SK-MEL-5 (cell line): Measurements from ENCODE around the gene ZBTB7C. TPM values are rescaled to one million over a fixed set of nuclear protein-coding genes. Genes with fewer than 3 reads are reported as not detected.
A peak's percentile ranks its signal among the peaks of the same experiment; 100 is the strongest.
"Not testable (repeated sequence)": the region's sequence is repeated elsewhere in the genome, so short reads cannot be mapped to it uniquely, and the experiment has no call there.

Source experiments
- DNase-seq: peaks from one replicate; pipeline ENCODE4 v3.0.0-alpha.2; 2016; ENCODE audit warnings: low read depth, low spot score
- in situ Hi-C: cut with HindIII; loops from 2 replicates; pipeline ENCODE4 v1.10.0; 2016; ENCODE audit warnings: low sequenced_read_pairs, high pct_unique_total_duplicates, low pct_unique_long_range_greater_than_20kb
- polyA plus RNA-seq, 2 experiments: library from polyadenylated mRNA; depleted of rRNA; stranded (reverse); fragments of >200 nt; gene quantifications; 2 replicates each; pipeline ENCODE4 v1.2.3, GENCODE V29; 2015
- total RNA-seq: library from RNA; depleted of rRNA; stranded (reverse); fragments of >200 nt; shearing (Covaris generic); gene quantifications from 2 replicates; pipeline ENCODE4 v1.2.3, GENCODE V29; 2014; rRNA removed

Gene ZBTB7C
- total RNA-seq = 0.16 TPM in 1 of 2 replicates, not detected in the other
- 0.02 TPM in 1 of 2 replicates, not detected in the other for polyA plus RNA-seq (2015; cell fraction: cytosol; rRNA removed)
- not detected in 2 replicates for polyA plus RNA-seq (2015; cell fraction: nucleus; rRNA removed)

DNA sequence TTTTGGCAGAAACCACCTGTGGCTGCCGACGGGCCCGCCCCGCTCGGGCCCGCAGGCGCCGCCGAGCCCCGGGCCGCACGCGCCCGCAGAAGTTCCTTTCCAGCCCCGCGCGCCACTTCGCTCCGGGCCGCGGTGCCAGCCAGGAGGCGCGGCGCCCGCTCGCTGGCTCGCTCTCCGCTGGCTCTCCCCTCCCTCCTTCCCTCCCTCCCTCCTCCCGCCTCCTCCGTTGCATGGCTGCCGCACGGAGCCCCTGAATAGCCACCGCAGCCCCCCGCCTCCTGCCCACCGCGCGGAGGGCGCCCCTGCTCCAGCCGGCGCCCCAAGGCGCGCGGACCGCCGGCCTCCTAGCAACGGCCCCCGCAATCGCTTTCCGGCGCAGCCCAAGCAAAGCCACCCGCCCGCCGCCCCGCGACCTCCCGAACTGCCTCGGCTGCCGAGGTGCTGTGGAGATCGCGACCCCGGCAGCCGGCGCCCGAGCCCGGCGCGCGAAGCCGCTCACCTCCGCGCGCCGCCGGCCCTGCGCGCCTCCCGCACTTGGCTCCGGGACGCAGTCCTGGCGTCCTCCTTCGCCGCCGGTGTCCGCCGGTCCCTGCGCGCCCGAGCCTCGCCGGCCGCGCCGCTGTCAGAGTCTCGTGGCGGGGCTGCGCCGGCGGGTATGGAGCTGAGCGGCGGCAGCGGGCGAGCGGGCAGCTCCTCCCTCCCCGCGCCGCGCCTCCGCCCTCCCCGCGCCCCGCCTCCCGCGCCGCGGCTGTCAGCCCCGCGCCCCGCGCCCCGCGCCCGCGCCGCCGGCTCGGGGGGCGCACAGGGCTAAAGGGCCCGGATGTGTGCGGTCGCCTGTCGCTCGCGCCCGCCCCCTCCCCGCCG lies at the start of gene ZBTB7C:
ZBTB7C (minus strand) TSS at position 657 of the 864 bp plus-strand sequence.
- DNase-seq = no peak
- in situ Hi-C loops = no loop called here

DNA sequence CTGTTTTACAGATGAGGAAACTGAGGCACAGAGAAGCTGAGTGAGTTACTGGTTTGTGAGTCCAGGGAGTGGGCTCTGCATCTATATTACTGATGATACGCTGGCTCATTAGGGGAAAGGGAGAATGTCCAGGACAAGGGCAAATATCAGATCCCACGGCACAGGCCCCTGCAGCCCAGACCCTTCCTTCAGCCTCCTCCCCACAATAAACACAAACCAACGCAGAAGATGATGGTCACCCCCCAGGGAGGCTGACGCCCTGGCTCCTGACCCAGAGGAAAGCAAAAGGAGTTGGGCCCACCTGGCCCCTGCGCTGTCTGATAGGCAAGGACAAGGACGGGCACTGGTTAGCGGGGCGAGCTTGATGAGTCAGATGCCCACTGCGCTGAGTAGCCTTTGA lies 47.7 kb upstream of the ZBTB7C start:
- DNase-seq = no peak
- in situ Hi-C loops = no loop called here

DNA sequence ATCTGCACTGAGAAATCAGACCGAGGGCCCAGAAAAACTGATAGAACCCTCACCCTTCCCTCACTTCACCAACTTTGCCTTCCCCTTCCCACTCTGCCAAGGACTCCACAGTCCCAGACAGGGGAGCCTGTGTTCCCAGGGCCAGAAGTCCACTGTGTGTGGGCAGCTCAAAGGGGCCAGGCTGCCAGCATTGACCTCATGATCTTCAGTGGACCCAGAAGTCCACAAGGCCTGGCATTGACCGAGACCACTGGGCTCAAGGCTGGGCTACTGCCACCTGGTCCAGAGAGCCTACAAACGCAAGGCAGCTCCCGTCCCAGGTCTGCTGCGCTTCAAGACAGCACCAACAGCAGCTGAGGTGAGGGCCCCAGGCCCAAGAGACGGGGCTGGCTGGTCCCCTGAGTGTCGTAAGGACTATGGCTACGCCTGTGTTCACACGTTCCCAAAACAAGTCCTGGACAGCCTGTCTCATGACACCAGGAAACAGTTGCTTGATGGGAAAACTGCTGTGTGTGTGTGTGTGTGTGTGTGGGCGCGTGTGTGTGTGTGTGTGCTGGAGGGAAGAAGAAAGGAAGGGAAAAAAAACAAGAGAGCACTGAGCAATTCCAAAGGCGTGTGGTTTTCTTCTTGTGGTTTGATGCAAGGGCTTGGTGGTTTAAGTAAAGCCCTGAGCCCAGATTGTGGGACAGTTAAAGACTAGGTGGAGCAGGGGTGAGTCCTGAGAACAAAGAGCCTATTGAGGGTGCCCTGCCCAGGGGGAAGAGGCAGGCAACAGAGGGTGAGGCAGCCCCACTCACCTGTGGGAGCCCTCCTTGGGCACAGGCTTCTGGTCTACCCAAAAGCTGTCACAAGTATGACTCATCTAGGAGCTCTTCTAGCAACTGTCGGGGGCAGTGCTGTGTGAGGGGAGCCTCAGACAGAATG lies 46.6 kb upstream of the ZBTB7C start:
- no peak for DNase-seq
- in situ Hi-C loops = no loop called here

DNA sequence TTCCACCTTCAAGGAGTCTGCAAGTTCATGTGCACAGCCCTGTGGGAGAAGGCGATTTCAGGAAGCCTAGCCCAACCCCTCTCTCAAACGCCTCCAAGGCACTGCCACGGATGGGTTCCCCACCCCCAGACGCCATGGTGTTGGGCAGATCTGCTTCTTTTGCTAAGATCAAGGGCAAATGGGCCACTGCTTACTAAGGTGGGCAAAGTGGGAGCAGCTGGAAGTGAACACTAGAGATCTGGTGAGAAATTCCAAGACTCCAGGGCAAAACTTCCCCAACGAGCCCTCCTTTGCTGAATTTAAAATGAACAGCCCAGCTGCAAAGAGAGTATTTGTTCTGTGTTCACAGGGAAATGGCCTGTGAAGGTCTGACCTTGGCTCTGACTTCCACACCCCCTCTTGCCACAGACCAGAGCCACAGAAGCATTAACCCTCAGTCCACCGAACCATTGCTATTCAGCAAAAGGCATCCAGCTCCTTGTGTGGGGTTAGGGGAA lies 45.1 kb upstream of the ZBTB7C start:
- no peak for DNase-seq

DNA sequence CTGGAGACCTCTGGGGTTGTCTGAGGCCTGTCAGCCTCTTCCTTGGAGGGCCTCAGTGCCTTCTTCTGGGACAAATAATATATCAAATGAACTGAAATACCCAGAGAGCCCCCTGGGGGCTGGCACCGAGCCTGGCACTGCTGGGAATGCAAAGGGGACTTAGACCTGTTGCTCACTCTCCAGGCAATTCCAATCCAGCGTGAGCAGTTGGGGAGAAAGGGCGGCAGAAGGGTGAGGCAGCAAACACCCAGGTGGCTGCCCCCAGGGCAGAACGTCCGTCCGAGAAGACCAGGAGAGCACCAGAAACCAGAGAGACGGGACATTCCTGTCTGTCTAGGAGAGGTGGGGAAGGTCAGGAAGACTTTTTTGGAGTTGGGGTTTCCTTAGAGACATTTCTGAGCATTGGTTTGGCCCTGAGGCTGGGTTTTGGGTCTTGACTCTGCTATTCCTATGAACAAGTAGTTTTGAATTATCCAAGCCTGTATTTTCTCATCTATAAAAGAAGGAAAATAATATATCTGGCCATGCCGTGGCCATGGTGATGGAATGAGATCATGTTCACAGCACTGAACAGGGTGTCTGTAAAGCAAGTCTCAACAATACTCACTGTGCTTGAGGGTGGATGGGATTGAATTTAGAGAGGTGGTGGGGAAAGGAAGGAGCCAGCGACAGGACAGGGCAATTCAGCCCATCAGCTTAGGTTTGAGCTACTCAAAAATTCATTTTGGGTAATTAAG lies 44.3 kb upstream of the ZBTB7C start:
- no peak for DNase-seq
- in situ Hi-C loops = no loop called here

More for the DNA sequence above, 45.1 kb upstream of the ZBTB7C start:
- in situ Hi-C loops = no loop called here

DNA sequence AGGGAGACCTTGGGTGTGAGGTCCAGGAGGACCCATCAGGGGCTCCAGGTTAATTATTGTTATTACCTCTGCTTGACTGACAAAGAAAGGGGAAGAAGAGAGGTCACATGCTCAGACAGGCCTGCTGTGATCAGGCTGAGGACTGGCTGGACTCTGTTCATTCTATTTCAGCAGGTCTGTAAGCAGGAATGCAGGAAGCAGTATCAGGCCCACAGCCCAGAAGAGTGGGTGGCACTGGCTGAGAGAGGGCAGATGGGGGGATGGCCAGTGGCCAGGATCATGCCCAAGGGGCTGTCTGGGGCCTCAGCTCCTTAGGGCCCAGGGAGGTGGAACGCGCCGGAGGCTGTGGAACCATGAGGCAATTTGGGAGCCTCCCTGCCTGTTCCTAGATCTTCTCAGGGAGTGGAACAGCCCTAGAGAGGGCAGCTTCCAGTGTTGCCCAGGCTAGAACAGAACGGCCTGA lies 43.7 kb upstream of the ZBTB7C start:
- in situ Hi-C loops = no loop called here
- DNase-seq = no peak

DNA sequence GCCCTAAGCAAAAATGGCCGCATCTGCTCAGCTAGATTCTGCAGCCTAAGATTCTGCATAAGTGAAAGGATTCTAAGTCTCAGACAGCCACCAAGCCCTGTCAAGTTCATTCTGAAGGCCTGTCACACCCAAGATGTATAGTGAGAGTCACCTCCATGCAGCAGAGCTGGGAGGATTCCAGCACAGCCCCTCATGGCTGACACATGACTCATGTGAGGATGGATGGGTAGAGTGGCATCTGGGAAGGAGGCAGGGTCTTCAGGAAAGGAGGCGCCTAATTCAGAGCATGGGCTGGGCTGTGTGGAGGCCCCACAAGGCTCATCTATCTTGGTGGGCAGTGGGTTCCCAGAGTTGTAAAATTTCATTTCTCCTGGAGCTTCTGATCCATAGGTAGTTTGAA lies 41.5 kb upstream of the ZBTB7C start:
- no peak for DNase-seq
- in situ Hi-C loops = no loop called here

DNA sequence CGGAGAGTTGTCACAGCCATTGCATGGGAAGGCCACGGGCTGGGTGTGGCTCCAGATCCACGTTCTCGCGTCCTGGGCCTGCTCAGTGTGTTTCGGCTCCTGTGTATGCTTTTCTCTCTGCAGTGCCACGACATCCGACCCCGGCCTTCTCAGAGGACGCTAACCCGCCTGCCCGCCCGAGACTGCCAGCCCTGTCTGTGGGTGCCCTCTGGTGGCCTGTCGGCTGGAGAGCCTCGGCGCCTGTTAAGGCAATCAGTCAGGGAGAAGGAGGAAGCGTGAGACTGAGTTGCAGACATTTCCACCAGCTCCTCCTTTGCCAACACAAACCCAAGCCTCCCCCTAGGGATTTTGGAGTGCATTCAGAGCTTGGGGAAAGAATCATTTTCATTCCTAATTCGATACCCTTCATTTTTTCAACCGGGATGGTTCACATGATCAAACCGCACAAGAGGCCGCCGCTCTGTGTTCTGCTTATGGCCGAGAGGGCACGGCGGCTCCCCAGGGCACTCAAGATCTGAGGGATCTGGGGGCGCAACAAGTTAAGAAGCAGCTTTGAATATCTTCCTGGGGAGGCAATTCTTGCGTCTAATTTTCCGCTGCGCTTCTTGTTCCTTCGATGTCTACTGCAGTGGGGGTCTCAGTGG lies 37.5 kb upstream of the ZBTB7C start:
- DNase-seq = peak; percentile 79
- in situ Hi-C loops = no loop called here

DNA sequence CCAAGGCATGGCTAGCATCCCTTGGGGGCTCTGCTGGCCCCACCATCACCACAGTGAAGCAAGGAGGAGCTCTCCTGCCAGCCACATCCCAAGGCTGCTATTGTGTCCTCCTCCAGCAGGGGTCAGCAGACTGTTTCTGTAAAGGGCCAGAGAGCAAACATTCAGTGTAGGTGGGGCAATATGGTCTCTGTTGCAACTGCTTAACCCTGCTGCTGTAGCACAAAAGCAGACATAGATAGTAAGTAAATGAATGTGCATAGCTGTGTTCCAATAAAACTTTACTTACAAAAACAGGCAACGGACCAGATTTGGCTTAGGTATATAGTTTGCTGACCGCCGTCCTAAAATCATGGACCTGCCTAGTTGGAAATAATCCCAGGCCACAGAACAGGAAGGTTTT lies 36.4 kb upstream of the ZBTB7C start:
- in situ Hi-C loops = no loop called here
- peak; percentile 87 for DNase-seq

DNA sequence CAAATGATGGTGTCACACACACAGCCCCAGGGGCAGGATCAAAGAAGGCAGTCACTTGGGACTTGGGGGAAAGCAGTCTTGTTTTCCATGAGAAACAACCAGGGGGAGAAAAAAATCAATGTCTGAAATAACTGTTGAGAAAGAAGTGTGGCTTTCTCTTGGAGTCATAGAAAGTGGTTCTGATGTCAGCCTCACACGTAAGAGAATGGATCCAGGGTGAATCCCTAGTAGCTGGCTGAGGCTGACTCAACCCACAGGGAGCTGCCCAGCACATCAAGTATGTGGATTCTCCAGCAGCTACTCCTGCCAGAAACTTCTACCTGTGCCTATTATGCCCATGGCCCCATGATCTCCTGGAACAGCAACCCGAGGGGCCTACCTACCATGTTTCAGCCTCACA lies 33.6 kb upstream of the ZBTB7C start:
- in situ Hi-C loops = no loop called here
- DNase-seq = no peak

DNA sequence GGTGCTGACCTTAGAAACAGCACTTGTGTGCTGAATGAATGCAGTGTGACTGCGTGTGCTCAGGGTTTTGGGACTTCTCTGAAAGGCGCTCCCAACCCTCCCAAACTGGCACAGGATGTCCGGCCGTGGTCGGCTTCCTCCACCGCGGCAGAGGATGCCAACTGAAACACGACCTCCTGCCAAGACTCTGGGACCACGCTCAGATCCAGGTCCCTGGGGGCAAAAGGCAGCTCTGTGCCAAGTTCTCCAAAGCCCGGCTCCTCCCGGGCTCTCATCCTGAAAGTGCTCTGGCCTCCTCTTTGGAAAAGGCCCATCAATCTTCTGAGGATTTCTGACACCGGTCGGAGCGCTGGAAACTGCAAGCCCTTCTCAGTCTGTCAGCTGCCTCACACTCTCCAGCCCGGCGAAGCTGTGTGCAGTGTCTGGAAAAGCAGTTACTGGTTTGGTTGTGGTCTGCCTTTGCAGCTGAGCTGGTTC lies 32.3 kb upstream of the ZBTB7C start:
- no peak for DNase-seq
- in situ Hi-C loops = no loop called here

DNA sequence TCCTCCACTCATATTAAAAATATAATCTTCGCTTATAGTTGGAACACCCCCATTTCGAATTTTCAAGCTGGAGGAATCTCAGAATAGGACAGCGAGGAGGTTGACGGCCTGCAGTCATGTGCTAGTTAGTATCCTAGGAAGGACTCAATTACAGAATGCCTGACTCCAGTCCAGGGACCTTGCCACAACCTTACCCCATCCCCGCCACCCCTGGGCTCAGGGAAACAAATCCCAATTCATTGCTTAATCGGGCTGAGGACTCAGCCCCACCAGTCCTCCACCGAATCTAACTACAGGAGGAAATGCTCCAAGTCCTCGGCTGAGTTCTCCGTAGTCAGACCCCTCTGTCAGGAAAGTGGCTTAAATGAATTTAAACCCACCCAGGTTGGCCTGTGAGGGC lies 31.7 kb upstream of the ZBTB7C start:
- no peak for DNase-seq
- in situ Hi-C loops = no loop called here

DNA sequence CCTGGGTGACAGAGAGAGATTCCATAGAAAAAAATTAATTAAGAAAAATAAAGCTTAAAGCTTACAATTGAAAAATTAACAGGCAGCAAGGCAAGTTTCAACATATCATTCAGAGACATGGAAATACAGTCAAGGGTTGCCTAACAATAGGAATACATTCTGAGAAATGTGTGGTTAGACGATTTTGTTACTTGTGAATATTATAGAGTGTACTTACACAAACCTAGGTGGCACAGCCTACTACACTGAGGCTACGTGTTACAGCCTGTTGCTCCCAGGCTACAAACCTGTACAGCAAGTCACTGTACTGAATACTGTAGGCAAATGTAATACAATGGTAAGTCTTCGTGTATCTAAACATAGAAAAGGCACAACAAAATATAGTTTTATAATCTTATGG lies 27.7 kb upstream of the ZBTB7C start:
- no peak for DNase-seq
- in situ Hi-C loops = no loop called here

DNA sequence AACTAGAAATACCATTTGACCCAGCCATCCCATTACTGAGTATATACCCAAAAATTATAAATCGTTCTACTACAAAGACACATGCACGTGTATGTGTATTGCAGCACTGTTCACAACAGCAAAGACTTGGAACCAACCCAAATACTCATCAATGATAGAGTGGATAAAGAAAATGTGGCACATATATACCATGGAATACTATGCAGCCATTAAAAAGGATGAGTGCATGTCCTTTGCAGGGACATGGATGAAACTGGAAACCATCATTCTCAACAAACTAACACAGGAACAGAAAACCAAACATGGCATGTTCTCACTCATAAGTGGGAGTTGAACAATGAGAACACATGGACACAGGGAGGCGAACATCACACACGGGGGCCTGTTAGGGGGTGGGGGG lies 25.2 kb upstream of the ZBTB7C start:
- not testable (repeated sequence) for DNase-seq

DNA sequence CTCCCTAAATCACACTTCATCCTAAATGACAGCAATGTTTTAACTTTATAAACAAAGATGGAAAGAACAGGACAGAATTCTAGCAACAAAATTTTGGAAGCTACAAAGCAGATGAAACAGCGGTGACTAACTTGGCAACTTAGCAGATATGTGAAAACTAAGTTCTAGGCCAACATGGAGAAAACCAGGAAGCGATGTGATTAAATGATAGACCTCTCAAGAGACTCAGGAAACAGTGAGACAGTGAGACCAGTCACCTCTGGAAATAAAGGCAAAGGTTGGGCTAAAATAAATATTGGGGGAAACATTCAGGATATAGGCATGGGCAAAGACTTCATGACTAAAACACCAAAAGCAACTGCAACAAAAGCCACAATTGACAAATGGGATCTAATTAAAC lies 24.4 kb upstream of the ZBTB7C start:
- DNase-seq = no peak
- in situ Hi-C loops = no loop called here

More for the DNA sequence above, 25.2 kb upstream of the ZBTB7C start:
- in situ Hi-C loops = not testable (repeated sequence)

DNA sequence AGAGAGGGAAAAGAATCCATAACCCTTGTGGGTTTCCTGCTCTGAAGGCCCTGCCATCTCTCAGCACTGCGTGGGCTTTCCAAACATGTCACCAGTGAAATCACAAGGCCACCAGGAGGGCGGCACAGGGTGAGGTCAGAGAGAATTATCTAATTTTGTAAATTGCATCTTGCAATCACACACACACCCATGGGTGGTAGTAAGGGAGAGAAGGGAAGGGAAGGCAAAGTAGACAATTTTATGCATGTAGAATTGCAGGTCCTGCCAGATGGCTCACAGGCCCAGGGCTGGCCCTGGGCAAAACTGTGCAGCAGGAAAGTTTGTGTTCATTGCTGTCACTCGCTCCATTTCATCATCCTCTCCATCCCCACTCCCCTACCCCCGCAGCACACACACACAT lies 21.0 kb upstream of the ZBTB7C start:
- in situ Hi-C loops = no loop called here
- no peak for DNase-seq
